HepG2 (cell line): Measurements from ENCODE around the gene ATP1B2. TPM values are rescaled to one million over a fixed set of nuclear protein-coding genes. Genes with fewer than 3 reads are reported as not detected.

Experiments
- AGO1 ChIP-seq: fragments of 200-400 bp; formaldehyde crosslinking; IDR thresholded peaks from 2 replicates; pipeline ENCODE4 v1.6.1; 2017; ENCODE audit warnings: mild to moderate bottlenecking, low read depth, low read length, moderate library complexity; ENCODE audit not compliant: poor library complexity, severe bottlenecking
- ATAD3A ChIP-seq: sonication (generic); formaldehyde crosslinking; IDR thresholded peaks from 2 replicates; pipeline ENCODE4 v1.4.0; 2020; ENCODE audit warnings: missing genetic modification reagents
- BRD4 ChIP-seq: sonication (generic); formaldehyde crosslinking; IDR thresholded peaks from 2 replicates; pipeline ENCODE4 v1.4.0; 2020; ENCODE audit warnings: missing genetic modification reagents
- ETV6 ChIP-seq: sonication (generic); formaldehyde crosslinking; conservative IDR thresholded peaks from 2 replicates; pipeline ENCODE4 v1.4.0; 2020; ENCODE audit warnings: missing genetic modification reagents
- GPN1 ChIP-seq: sonication (generic); formaldehyde crosslinking; IDR thresholded peaks from 2 replicates; pipeline ENCODE4 v1.5.1; 2020; ENCODE audit warnings: missing genetic modification reagents, borderline replicate concordance
- GTF3A ChIP-seq: sonication (generic); formaldehyde crosslinking; conservative IDR thresholded peaks from 2 replicates; pipeline ENCODE4 v1.4.0; 2020; ENCODE audit warnings: mild to moderate bottlenecking, missing genetic modification reagents
- HNRNPUL1 ChIP-seq: fragments of 200-400 bp; formaldehyde crosslinking; IDR thresholded peaks from 2 replicates; pipeline ENCODE4 v1.6.1; 2017; ENCODE audit warnings: low read depth, mild to moderate bottlenecking, low read length, moderate library complexity
- KAT8 ChIP-seq: IDR thresholded peaks from 2 replicates; pipeline ENCODE4 v1.6.1; 2016; ENCODE audit warnings: missing genetic modification reagents, missing compliant biosample characterization
- KDM4B ChIP-seq: sonication (generic); formaldehyde crosslinking; IDR thresholded peaks from 2 replicates; pipeline ENCODE4 v1.4.0; 2020; ENCODE audit warnings: missing genetic modification reagents
- KLF13 ChIP-seq: sonication (generic); formaldehyde crosslinking; IDR thresholded peaks from 2 replicates; pipeline ENCODE4 v1.4.0; 2020; ENCODE audit warnings: mild to moderate bottlenecking, missing genetic modification reagents
- KLF9 ChIP-seq: IDR thresholded peaks from 2 replicates; pipeline ENCODE4 v1.6.1; 2016; ENCODE audit warnings: low read depth
- NFYB ChIP-seq: sonication (generic); formaldehyde crosslinking; IDR thresholded peaks from 2 replicates; pipeline ENCODE4 v1.4.0; 2020; ENCODE audit warnings: missing genetic modification reagents
- NR2C2 ChIP-seq: sonication (generic); formaldehyde crosslinking; IDR thresholded peaks from 2 replicates; pipeline ENCODE4 v1.4.0; 2020; ENCODE audit warnings: missing genetic modification reagents, mild to moderate bottlenecking, moderate library complexity, borderline replicate concordance
- NRL ChIP-seq: sonication (generic); formaldehyde crosslinking; IDR thresholded peaks from 2 replicates; pipeline ENCODE4 v1.5.0; 2020; ENCODE audit warnings: missing genetic modification reagents, mild to moderate bottlenecking, moderate library complexity, borderline replicate concordance
- PHF8 ChIP-seq: sonication (generic); formaldehyde crosslinking; IDR thresholded peaks from 2 replicates; pipeline ENCODE4 v1.5.0; 2020; ENCODE audit warnings: missing genetic modification reagents
- RXRB ChIP-seq: IDR thresholded peaks from 2 replicates; pipeline ENCODE4 v1.6.1; 2016; ENCODE audit warnings: borderline replicate concordance, missing genetic modification reagents, missing compliant biosample characterization
- SIX1 ChIP-seq: sonication (generic); formaldehyde crosslinking; IDR thresholded peaks from 2 replicates; pipeline ENCODE4 v1.4.0; 2020; ENCODE audit warnings: missing genetic modification reagents, borderline replicate concordance
- SKI ChIP-seq: fragments of 450-650 bp; IDR thresholded peaks from one replicate; pipeline ENCODE4 v1.6.1; 2018; ENCODE audit warnings: mild to moderate bottlenecking; ENCODE audit not compliant: partially characterized antibody
- SP2 ChIP-seq: sonication (generic); formaldehyde crosslinking; IDR thresholded peaks from 2 replicates; pipeline ENCODE4 v1.5.1; 2020; ENCODE audit warnings: mild to moderate bottlenecking, missing genetic modification reagents
- SP4 ChIP-seq: sonication (generic); formaldehyde crosslinking; IDR thresholded peaks from 2 replicates; pipeline ENCODE4 v1.8.1; 2023; ENCODE audit warnings: mild to moderate bottlenecking, missing genetic modification reagents
- SRF ChIP-seq: IDR thresholded peaks from 2 replicates; pipeline ENCODE4 v1.6.1; 2011; ENCODE audit warnings: mild to moderate bottlenecking, low read depth, low read length, moderate library complexity
- STAG1 ChIP-seq: sonication (generic); formaldehyde crosslinking; IDR thresholded peaks from 2 replicates; pipeline ENCODE4 v1.4.0; 2020; ENCODE audit warnings: missing genetic modification reagents
- ZMYM3 ChIP-seq: sonication (generic); formaldehyde crosslinking; IDR thresholded peaks from 2 replicates; pipeline ENCODE4 v1.5.1; 2020; ENCODE audit warnings: mild to moderate bottlenecking, missing genetic modification reagents
- ZNF549 ChIP-seq: sonication (generic); formaldehyde crosslinking; IDR thresholded peaks from 2 replicates; pipeline ENCODE4 v1.5.0; 2020; ENCODE audit warnings: missing genetic modification reagents
- ZNF558 ChIP-seq: sonication (generic); formaldehyde crosslinking; IDR thresholded peaks from 2 replicates; pipeline ENCODE4 v1.9.0; 2022; ENCODE audit warnings: mild to moderate bottlenecking, missing genetic modification reagents, borderline replicate concordance
- ZNF572 ChIP-seq: sonication (generic); formaldehyde crosslinking; IDR thresholded peaks from 2 replicates; pipeline ENCODE4 v1.5.1; 2020; ENCODE audit warnings: mild to moderate bottlenecking, missing genetic modification reagents
- ZNF660 ChIP-seq: sonication (generic); formaldehyde crosslinking; IDR thresholded peaks from 2 replicates; pipeline ENCODE4 v1.5.1; 2020; ENCODE audit warnings: mild to moderate bottlenecking, low read depth, missing genetic modification reagents, borderline replicate concordance
- ZSCAN20 ChIP-seq: sonication (generic); formaldehyde crosslinking; IDR thresholded peaks from 2 replicates; pipeline ENCODE4 v1.4.0; 2020; ENCODE audit warnings: missing genetic modification reagents, mild to moderate bottlenecking, borderline replicate concordance
- polyA plus RNA-seq, 8 experiments: library from polyadenylated mRNA; depleted of rRNA in 3 of 8; stranded (reverse) in 7 of 8; unstranded in 1 of 8; fragments of >200 nt; fragmentation: Illumina TruSeq in 4 of 8; extraction: Trizol in 4 of 8; gene quantifications; 2 replicates each; pipeline versions ENCODE4 v1.2.1 to v1.2.3, GENCODE V29; 2011 to 2016; ENCODE audit warnings: low read depth in 4 of 8, missing spikeins in 1 of 8, mixed read lengths in 1 of 8; ENCODE audit not compliant: insufficient read depth in 1 of 8
- total RNA-seq, 5 experiments: library from RNA; depleted of rRNA; stranded (reverse); fragments of >200 nt; fragmentation: Illumina TruSeq; extraction: Trizol; gene quantifications; 2 replicates each; pipeline ENCODE4 v1.2.3, GENCODE V29; 2016; ENCODE audit warnings: low read depth in 1 of 5
- TF ChIP-seq, protein P1 (sequence below): IDR thresholded peaks from 2 replicates; pipeline ENCODE4 v1.6.1; 2018; ENCODE audit warnings: missing genetic modification reagents, mild to moderate bottlenecking, missing compliant biosample characterization
- TF ChIP-seq, protein P2 (sequence below): sonication (generic); formaldehyde crosslinking; IDR thresholded peaks from 2 replicates; pipeline ENCODE4 v1.8.1; 2022; ENCODE audit warnings: mild to moderate bottlenecking, missing genetic modification reagents

The ATP1B2 gene
- total and polyA plus RNA-seq, 2 of the 13 experiments (the other 11 are each of a cell fraction or from before 2014, with no cell fraction given), result not detected

DNA sequence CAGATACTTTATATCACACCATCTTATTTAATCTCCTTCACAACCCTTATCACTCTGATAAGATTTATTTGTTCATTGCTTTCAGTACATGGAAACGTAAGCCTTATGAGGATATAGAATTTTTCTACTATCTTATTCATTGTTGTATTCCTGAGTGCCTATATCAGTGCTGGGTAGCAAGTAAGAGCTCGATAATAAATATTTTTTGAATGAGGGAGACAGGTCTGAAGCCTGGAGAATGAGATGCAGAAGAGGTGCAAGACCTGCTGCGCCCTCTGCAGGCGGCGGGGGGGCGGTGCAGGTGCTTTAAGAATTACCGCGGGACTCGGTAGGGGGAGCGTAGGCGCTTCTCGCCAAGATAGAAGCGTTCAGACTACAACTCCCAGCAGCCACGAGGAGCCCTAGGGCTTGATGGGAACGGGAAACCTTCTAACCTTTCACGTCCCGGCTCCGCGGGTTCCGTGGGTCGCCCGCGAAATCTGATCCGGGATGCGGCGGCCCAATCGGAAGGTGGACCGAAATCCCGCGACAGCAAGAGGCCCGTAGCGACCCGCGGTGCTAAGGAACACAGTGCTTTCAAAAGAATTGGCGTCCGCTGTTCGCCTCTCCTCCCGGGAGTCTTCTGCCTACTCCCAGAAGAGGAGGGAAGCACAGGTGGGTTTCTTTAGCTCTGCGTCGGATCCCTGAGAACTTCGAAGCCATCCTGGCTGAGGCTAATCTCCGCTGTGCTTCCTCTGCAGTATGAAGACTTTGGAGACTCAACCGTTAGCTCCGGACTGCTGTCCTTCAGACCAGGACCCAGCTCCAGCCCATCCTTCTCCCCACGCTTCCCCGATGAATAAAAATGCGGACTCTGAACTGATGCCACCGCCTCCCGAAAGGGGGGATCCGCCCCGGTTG, 37.4 kb downstream of the ATP1B2 start, which contains the start of gene WRAP53 (continued):
- peak; percentile 97 for TF ChIP-seq NR2C2 (CRISPR knock-in tag)
- TF ChIP-seq RXRB, result peak; percentile 51; the same call in 1 of the 2 replicates
- no peak for TF ChIP-seq GPN1 (CRISPR knock-in tag)
- TF ChIP-seq KDM4B (CRISPR knock-in tag), result no peak
- no peak for TF ChIP-seq BRD4 (CRISPR knock-in tag)
- TF ChIP-seq, protein P1, sequence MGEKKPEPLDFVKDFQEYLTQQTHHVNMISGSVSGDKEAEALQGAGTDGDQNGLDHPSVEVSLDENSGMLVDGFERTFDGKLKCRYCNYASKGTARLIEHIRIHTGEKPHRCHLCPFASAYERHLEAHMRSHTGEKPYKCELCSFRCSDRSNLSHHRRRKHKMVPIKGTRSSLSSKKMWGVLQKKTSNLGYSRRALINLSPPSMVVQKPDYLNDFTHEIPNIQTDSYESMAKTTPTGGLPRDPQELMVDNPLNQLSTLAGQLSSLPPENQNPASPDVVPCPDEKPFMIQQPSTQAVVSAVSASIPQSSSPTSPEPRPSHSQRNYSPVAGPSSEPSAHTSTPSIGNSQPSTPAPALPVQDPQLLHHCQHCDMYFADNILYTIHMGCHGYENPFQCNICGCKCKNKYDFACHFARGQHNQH (CRISPR knock-in tag), result peak; percentile 66
- no peak for TF ChIP-seq AGO1
- TF ChIP-seq SP4 (CRISPR knock-in tag), result peak; percentile 57; the same call in 1 of the 2 replicates
- no peak for TF ChIP-seq ZNF660 (CRISPR knock-in tag)
- peak; percentile 79 for TF ChIP-seq STAG1
- no peak for TF ChIP-seq SKI
- no peak for TF ChIP-seq ZNF549 (CRISPR knock-in tag)
- TF ChIP-seq GTF3A, result no peak
- no peak; the same call in 1 of the 2 replicates for TF ChIP-seq NRL
- no peak for TF ChIP-seq ATAD3A (CRISPR knock-in tag)
- TF ChIP-seq PHF8 (CRISPR knock-in tag), result peak; percentile 78
- no peak for TF ChIP-seq ZNF558 (CRISPR knock-in tag)
- TF ChIP-seq ZSCAN20 (CRISPR knock-in tag), result no peak
- no peak for TF ChIP-seq KLF13 (CRISPR knock-in tag)
- peak; percentile 83 for TF ChIP-seq KAT8 (CRISPR knock-in tag)
- TF ChIP-seq ZMYM3, result no peak; the same call in 1 of the 2 replicates
- no peak for TF ChIP-seq ETV6 (CRISPR knock-in tag)
- TF ChIP-seq, protein P2, sequence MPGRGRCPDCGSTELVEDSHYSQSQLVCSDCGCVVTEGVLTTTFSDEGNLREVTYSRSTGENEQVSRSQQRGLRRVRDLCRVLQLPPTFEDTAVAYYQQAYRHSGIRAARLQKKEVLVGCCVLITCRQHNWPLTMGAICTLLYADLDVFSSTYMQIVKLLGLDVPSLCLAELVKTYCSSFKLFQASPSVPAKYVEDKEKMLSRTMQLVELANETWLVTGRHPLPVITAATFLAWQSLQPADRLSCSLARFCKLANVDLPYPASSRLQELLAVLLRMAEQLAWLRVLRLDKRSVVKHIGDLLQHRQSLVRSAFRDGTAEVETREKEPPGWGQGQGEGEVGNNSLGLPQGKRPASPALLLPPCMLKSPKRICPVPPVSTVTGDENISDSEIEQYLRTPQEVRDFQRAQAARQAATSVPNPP (CRISPR knock-in tag), result no peak
- 0 out of 2 replicates have a peak, but pooled peaks have one; percentile 26 for TF ChIP-seq SP2 (CRISPR knock-in tag)
- no peak for TF ChIP-seq ZNF572 (CRISPR knock-in tag)
- no peak for TF ChIP-seq HNRNPUL1
- TF ChIP-seq SIX1 (CRISPR knock-in tag), result peak; percentile 94
- peak; percentile 13; the same call in 1 of the 2 replicates for TF ChIP-seq SRF
- TF ChIP-seq NFYB (CRISPR knock-in tag), result peak; percentile 79
- TF ChIP-seq KLF9 (CRISPR knock-in tag), result no peak
